ENCODE measurements around the gene TANGO6. TPM values are rescaled to one million over a fixed set of nuclear protein-coding genes. Genes with fewer than 3 reads are reported as not detected.
A peak's percentile ranks its signal among the peaks of the same experiment; 100 is the strongest.

TANGO6 gene
- total RNA-seq, 1 donor from 2014 or later = 12.5 TPM

GRCh38 chr16:68889508-68890150 lies 46.3 kb downstream of the TANGO6 start:
- no peaks in the 10 kb centered on the region for H3K4me1 ChIP-seq (ENCODE audit: control insufficient read depth in 3 of 3, insufficient read depth in 3 of 3, low read length in 3 of 3)
- H3K36me3 ChIP-seq (ENCODE audit: control insufficient read depth in 3 of 3, insufficient read depth in 3 of 3, low read length in 3 of 3) = no peaks in the 10 kb centered on the region
- no peak overlapping the region for H3K4me3 ChIP-seq (ENCODE audit: low read length in 3 of 3)
- H3K27me3 ChIP-seq (ENCODE audit: control insufficient read depth in 3 of 3, insufficient read depth in 3 of 3, low read length in 3 of 3) = no peaks in the 10 kb centered on the region
- H3K9me3 ChIP-seq (ENCODE audit: control insufficient read depth in 3 of 3, low read length in 3 of 3) = no peaks in the 10 kb centered on the region
- H3K9ac ChIP-seq (ENCODE audit: low read depth in 1 of 3, low read length in 3 of 3) = no peak overlapping the region
- no peak overlapping the region for H3K27ac ChIP-seq (ENCODE audit: low read depth, low read length)

- H3K4me1 ChIP-seq (ENCODE audit: control insufficient read depth in 3 of 3, insufficient read depth in 3 of 3, low read length in 3 of 3) = no peaks in the 10 kb centered on the region
- no peaks in the 10 kb centered on the region for H3K9me3 ChIP-seq (ENCODE audit: control insufficient read depth in 3 of 3, low read length in 3 of 3)
- no peak overlapping the region for H3K27ac ChIP-seq (ENCODE audit: low read depth, low read length)
- no peaks in the 10 kb centered on the region for H3K36me3 ChIP-seq (ENCODE audit: control insufficient read depth in 3 of 3, insufficient read depth in 3 of 3, low read length in 3 of 3)
- H3K9ac ChIP-seq (ENCODE audit: low read depth in 1 of 3, low read length in 3 of 3) = no peak overlapping the region
- H3K27me3 ChIP-seq (ENCODE audit: control insufficient read depth in 3 of 3, insufficient read depth in 3 of 3, low read length in 3 of 3) = no peaks in the 10 kb centered on the region
- H3K4me3 ChIP-seq (ENCODE audit: low read length in 3 of 3) = no peak overlapping the region
Measured at GRCh38 chr16:68892214-68892613, 48.9 kb downstream of the TANGO6 start.

GRCh38 chr16:68892898-68893297 lies 49.6 kb downstream of the TANGO6 start:
- Histone ChIP-seq H3K9me3 (ENCODE audit: control insufficient read depth in 3 of 3, low read length in 3 of 3) (no peaks in the 10 kb centered on the region), H3K27ac (ENCODE audit: low read depth, low read length) (no peak overlapping the region), H3K36me3 (ENCODE audit: control insufficient read depth in 3 of 3, insufficient read depth in 3 of 3, low read length in 3 of 3) (no peaks in the 10 kb centered on the region), H3K4me3 (ENCODE audit: low read length in 3 of 3) (no peak overlapping the region), H3K4me1 (ENCODE audit: control insufficient read depth in 3 of 3, insufficient read depth in 3 of 3, low read length in 3 of 3) (no peaks in the 10 kb centered on the region), H3K9ac (ENCODE audit: low read depth in 1 of 3, low read length in 3 of 3) (no peak overlapping the region), H3K27me3 (ENCODE audit: control insufficient read depth in 3 of 3, insufficient read depth in 3 of 3, low read length in 3 of 3) (no peaks in the 10 kb centered on the region)

GRCh38 chr16:68893710-68894705 lies 50.7 kb downstream of the TANGO6 start:
- no peaks in the 10 kb centered on the region for H3K4me1 ChIP-seq (ENCODE audit: control insufficient read depth in 3 of 3, insufficient read depth in 3 of 3, low read length in 3 of 3)
- no peak overlapping the region for H3K27ac ChIP-seq (ENCODE audit: low read depth, low read length)
- H3K9me3 ChIP-seq (ENCODE audit: control insufficient read depth in 3 of 3, low read length in 3 of 3) = no peaks in the 10 kb centered on the region
- no peaks in the 10 kb centered on the region for H3K27me3 ChIP-seq (ENCODE audit: control insufficient read depth in 3 of 3, insufficient read depth in 3 of 3, low read length in 3 of 3)
- no peak overlapping the region for H3K4me3 ChIP-seq (ENCODE audit: low read length in 3 of 3)
- H3K9ac ChIP-seq (ENCODE audit: low read depth in 1 of 3, low read length in 3 of 3) = no peak overlapping the region
- no peaks in the 10 kb centered on the region for H3K36me3 ChIP-seq (ENCODE audit: control insufficient read depth in 3 of 3, insufficient read depth in 3 of 3, low read length in 3 of 3)

- no peaks in the 10 kb centered on the region for H3K36me3 ChIP-seq (ENCODE audit: control insufficient read depth in 3 of 3, insufficient read depth in 3 of 3, low read length in 3 of 3)
- H3K27ac ChIP-seq (ENCODE audit: low read depth, low read length) = no peak overlapping the region
- H3K27me3 ChIP-seq (ENCODE audit: control insufficient read depth in 3 of 3, insufficient read depth in 3 of 3, low read length in 3 of 3) = no peaks in the 10 kb centered on the region
- H3K9ac ChIP-seq (ENCODE audit: low read depth in 1 of 3, low read length in 3 of 3) = no peak overlapping the region
- no peaks in the 10 kb centered on the region for H3K9me3 ChIP-seq (ENCODE audit: control insufficient read depth in 3 of 3, low read length in 3 of 3)
- H3K4me1 ChIP-seq (ENCODE audit: control insufficient read depth in 3 of 3, insufficient read depth in 3 of 3, low read length in 3 of 3) = no peaks in the 10 kb centered on the region
- H3K4me3 ChIP-seq (ENCODE audit: low read length in 3 of 3) = no peak overlapping the region
Measured at GRCh38 chr16:68894714-68895113, 51.4 kb downstream of the TANGO6 start.

- Histone ChIP-seq H3K9ac (ENCODE audit: low read depth in 1 of 3, low read length in 3 of 3) (no peak overlapping the region), H3K36me3 (ENCODE audit: control insufficient read depth in 3 of 3, insufficient read depth in 3 of 3, low read length in 3 of 3) (peaks cover 0 to 4% (median 0%) of the 10 kb centered on the region in 3 donors), H3K27ac (ENCODE audit: low read depth, low read length) (no peak overlapping the region), H3K9me3 (ENCODE audit: control insufficient read depth in 3 of 3, low read length in 3 of 3) (no peaks in the 10 kb centered on the region), H3K27me3 (ENCODE audit: control insufficient read depth in 3 of 3, insufficient read depth in 3 of 3, low read length in 3 of 3) (no peaks in the 10 kb centered on the region), H3K4me3 (ENCODE audit: low read length in 3 of 3) (no peak overlapping the region), H3K4me1 (ENCODE audit: control insufficient read depth in 3 of 3, insufficient read depth in 3 of 3, low read length in 3 of 3) (peaks cover 5 to 11% (median 8%) of the 10 kb centered on the region in 3 donors)
Measured at GRCh38 chr16:68898026-68898425, 54.7 kb downstream of the TANGO6 start.

- Histone ChIP-seq H3K36me3 (ENCODE audit: control insufficient read depth in 3 of 3, insufficient read depth in 3 of 3, low read length in 3 of 3) (peaks cover 0 to 4% (median 0%) of the 10 kb centered on the region in 3 donors), H3K27me3 (ENCODE audit: control insufficient read depth in 3 of 3, insufficient read depth in 3 of 3, low read length in 3 of 3) (no peaks in the 10 kb centered on the region), H3K9me3 (ENCODE audit: control insufficient read depth in 3 of 3, low read length in 3 of 3) (no peaks in the 10 kb centered on the region)
Measured at GRCh38 chr16:68900009-68900408, 56.7 kb downstream of the TANGO6 start.

GRCh38 chr16:68902003-68902968 lies 59.0 kb downstream of the TANGO6 start:
- Histone ChIP-seq H3K27me3 (ENCODE audit: control insufficient read depth in 3 of 3, insufficient read depth in 3 of 3, low read length in 3 of 3) (no peaks in the 10 kb centered on the region), H3K4me3 (ENCODE audit: low read length in 3 of 3) (no peak overlapping the region), H3K4me1 (ENCODE audit: control insufficient read depth in 3 of 3, insufficient read depth in 3 of 3, low read length in 3 of 3) (peaks cover 5 to 11% (median 8%) of the 10 kb centered on the region in 3 donors), H3K27ac (ENCODE audit: low read depth, low read length) (no peak overlapping the region), H3K36me3 (ENCODE audit: control insufficient read depth in 3 of 3, insufficient read depth in 3 of 3, low read length in 3 of 3) (peaks cover 0 to 4% (median 0%) of the 10 kb centered on the region in 3 donors), H3K9ac (ENCODE audit: low read depth in 1 of 3, low read length in 3 of 3) (peak overlapping the region in 1 of 3 donors; percentile 55), H3K9me3 (ENCODE audit: control insufficient read depth in 3 of 3, low read length in 3 of 3) (no peaks in the 10 kb centered on the region)

More at GRCh38 chr16:68900009-68900408, 56.7 kb downstream of the TANGO6 start:
- Histone ChIP-seq H3K27ac (ENCODE audit: low read depth, low read length) (no peak overlapping the region), H3K4me1 (ENCODE audit: control insufficient read depth in 3 of 3, insufficient read depth in 3 of 3, low read length in 3 of 3) (peaks cover 5 to 11% (median 8%) of the 10 kb centered on the region in 3 donors), H3K9ac (ENCODE audit: low read depth in 1 of 3, low read length in 3 of 3) (no peak overlapping the region), H3K4me3 (ENCODE audit: low read length in 3 of 3) (no peak overlapping the region)

GRCh38 chr16:68902969-68903345 lies 59.6 kb downstream of the TANGO6 start:
- Histone ChIP-seq H3K9ac (ENCODE audit: low read depth in 1 of 3, low read length in 3 of 3) (no peak overlapping the region), H3K27ac (ENCODE audit: low read depth, low read length) (no peak overlapping the region), H3K9me3 (ENCODE audit: control insufficient read depth in 3 of 3, low read length in 3 of 3) (no peaks in the 10 kb centered on the region), H3K36me3 (ENCODE audit: control insufficient read depth in 3 of 3, insufficient read depth in 3 of 3, low read length in 3 of 3) (peaks cover 0 to 6% (median 5%) of the 10 kb centered on the region in 3 donors), H3K4me3 (ENCODE audit: low read length in 3 of 3) (no peak overlapping the region), H3K4me1 (ENCODE audit: control insufficient read depth in 3 of 3, insufficient read depth in 3 of 3, low read length in 3 of 3) (peaks cover 5 to 11% (median 8%) of the 10 kb centered on the region in 3 donors), H3K27me3 (ENCODE audit: control insufficient read depth in 3 of 3, insufficient read depth in 3 of 3, low read length in 3 of 3) (no peaks in the 10 kb centered on the region)
